Activated CD8-positive, alpha-beta T cell treated with anti-CD3 and anti-CD28 coated beads for 36 hours (primary cell): ENCODE data around the gene STIL. TPM values are rescaled to one million over a fixed set of nuclear protein-coding genes. Genes with fewer than 3 reads are reported as not detected.
"Not testable (repeated sequence)": the region's sequence is repeated elsewhere in the genome, so short reads cannot be mapped to it uniquely, and the experiment has no call there.

Experiments used
- ATAC-seq: fragments of 200-7000 bp; cut with Tn5 transposase; one replicate; pipeline ENCODE4 v1.10.0; 2021; ENCODE audit warnings: mild to moderate bottlenecking, moderate library complexity
- CTCF ChIA-PET: fragments of 350-600 bp; sonication (Branson Sonifier 250); formaldehyde crosslinking; loops from one replicate; lab custom pipeline; 2021; ENCODE audit warnings: antibody characterized with exemption; lab: Charles Lee
- POLR2A ChIA-PET: fragments of 350-600 bp; sonication (Branson Sonifier 250); formaldehyde crosslinking; loops from one replicate; lab custom pipeline; 2021; ENCODE audit warnings: antibody characterized with exemption; lab: Charles Lee
- DNase-seq: peaks from one replicate; pipeline ENCODE4 v3.0.0-alpha.2; 2020
- H3K27ac Mint-ChIP-seq: one replicate; pipeline ENCODE4 v1.8.0; 2021; ENCODE audit warnings: mild to moderate bottlenecking, mixed read lengths
- H3K27me3 Mint-ChIP-seq: one replicate; pipeline ENCODE4 v1.8.0; 2021; ENCODE audit warnings: mixed read lengths
- H3K36me3 Mint-ChIP-seq: one replicate; pipeline ENCODE4 v1.8.0; 2021; ENCODE audit warnings: low read depth, mixed read lengths
- H3K4me1 Mint-ChIP-seq: one replicate; pipeline ENCODE4 v1.8.0; 2021; ENCODE audit warnings: low read depth, mixed read lengths
- H3K4me3 Mint-ChIP-seq: one replicate; pipeline ENCODE4 v1.8.0; 2021; ENCODE audit warnings: mild to moderate bottlenecking, moderate library complexity, mixed read lengths
- H3K9me3 Mint-ChIP-seq: one replicate; pipeline ENCODE4 v1.8.0; 2021; ENCODE audit warnings: mixed read lengths
- intact Hi-C: fragments of 100-400 bp; cut with micrococcal nuclease; formaldehyde crosslinking; loops from one replicate; pipeline ENCODE4 v1.10.0; 2022
- total RNA-seq, 2 experiments: library from RNA; stranded (reverse); gene quantifications; one replicate each; pipeline ENCODE4 v1.2.3, GENCODE V29; 2021
- TF ChIP-seq, protein P1 (sequence below): fragments of 200-600 bp; IDR thresholded peaks from one replicate; pipeline ENCODE4 v1.8.0; 2022; ENCODE audit warnings: antibody characterized with exemption, mild to moderate bottlenecking

Gene STIL
- total RNA-seq, 2 experiments from 2014 or later, result 22.8 to 24.5 TPM

DNA sequence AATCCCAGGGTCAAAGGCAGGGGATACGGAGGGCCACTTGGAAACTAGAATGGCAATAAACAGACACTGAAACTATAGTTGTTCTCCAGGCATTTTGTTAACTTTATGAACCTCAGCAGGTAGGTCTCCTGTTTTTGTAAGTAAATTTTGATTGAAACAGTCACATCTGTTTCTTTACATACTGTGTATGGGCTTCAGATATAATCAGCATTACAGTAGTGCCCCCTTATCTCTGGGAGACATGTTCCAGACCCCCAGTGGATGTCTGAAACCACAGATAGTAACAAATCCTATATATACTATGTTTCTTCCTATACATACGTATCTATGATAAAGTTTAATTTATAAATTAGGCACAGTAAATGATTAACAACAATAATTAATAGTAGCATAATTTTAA, 11.5 kb downstream of the STIL start:
- CTCF ChIA-PET, result no interaction called here
- Mint-ChIP-seq H3K9me3 (no peaks in the 10 kb centered on the region), H3K27me3 (no peaks in the 10 kb centered on the region), H3K27ac (no peak overlapping the region), H3K4me1 (no peaks in the 10 kb centered on the region), H3K4me3 (no peak overlapping the region), H3K36me3 (peaks cover 39% of the 10 kb centered on the region)
- POLR2A ChIA-PET, result no interaction called here
- TF ChIP-seq, protein P1, sequence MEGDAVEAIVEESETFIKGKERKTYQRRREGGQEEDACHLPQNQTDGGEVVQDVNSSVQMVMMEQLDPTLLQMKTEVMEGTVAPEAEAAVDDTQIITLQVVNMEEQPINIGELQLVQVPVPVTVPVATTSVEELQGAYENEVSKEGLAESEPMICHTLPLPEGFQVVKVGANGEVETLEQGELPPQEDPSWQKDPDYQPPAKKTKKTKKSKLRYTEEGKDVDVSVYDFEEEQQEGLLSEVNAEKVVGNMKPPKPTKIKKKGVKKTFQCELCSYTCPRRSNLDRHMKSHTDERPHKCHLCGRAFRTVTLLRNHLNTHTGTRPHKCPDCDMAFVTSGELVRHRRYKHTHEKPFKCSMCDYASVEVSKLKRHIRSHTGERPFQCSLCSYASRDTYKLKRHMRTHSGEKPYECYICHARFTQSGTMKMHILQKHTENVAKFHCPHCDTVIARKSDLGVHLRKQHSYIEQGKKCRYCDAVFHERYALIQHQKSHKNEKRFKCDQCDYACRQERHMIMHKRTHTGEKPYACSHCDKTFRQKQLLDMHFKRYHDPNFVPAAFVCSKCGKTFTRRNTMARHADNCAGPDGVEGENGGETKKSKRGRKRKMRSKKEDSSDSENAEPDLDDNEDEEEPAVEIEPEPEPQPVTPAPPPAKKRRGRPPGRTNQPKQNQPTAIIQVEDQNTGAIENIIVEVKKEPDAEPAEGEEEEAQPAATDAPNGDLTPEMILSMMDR, result no peak
- DNase-seq, result no peak
- ATAC-seq, result no peak
- intact Hi-C loops, result no loop called here

DNA sequence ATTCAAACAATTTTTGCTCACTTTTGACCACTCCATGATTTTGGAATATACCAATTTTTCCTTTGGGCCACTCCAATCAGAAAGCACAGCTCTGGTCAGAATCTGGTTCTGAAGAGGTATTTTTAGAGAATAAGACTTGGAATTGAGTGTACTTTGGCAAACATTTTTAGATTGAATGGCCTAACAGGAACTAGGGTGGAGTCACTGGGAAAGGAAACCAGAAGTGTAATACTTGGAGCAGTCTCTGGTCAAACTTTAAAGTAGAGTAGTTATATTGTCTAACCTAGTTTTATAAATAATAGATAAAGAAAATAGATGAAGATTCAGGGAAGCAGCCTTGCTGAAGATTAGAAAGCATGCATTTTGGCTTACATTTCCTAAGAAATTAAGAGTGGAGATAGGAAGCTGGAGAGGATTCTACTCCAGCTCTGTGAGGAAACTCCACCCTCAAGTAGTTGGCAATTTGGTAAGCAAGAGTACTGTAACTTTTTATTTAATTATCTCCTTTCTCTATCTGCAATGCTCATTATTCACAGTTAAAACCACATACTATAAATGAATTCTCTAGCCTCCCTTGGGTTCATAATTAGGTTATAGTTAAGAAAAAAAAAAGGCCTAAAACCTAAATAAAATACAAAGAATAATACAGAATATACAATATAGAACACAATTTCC, 15.8 kb downstream of the STIL start:
- TF ChIP-seq, protein P1, result no peak
- intact Hi-C loops, result no loop called here
- H3K27ac Mint-ChIP-seq, result no peak overlapping the region
- ChIA-PET CTCF (no interaction called here), POLR2A (interaction anchor here (0.6 kb wide), 1 partner anchor 125 kb away, joined by 3 read pairs; no protein-coding TSS in a partner anchor)
- ATAC-seq (no peak), DNase-seq (no peak)
- H3K36me3 Mint-ChIP-seq, result peaks cover 29% of the 10 kb centered on the region
- H3K9me3 Mint-ChIP-seq, result no peaks in the 10 kb centered on the region
- H3K27me3 Mint-ChIP-seq, result no peaks in the 10 kb centered on the region
- H3K4me1 Mint-ChIP-seq, result no peaks in the 10 kb centered on the region
- no peak overlapping the region for H3K4me3 Mint-ChIP-seq

DNA sequence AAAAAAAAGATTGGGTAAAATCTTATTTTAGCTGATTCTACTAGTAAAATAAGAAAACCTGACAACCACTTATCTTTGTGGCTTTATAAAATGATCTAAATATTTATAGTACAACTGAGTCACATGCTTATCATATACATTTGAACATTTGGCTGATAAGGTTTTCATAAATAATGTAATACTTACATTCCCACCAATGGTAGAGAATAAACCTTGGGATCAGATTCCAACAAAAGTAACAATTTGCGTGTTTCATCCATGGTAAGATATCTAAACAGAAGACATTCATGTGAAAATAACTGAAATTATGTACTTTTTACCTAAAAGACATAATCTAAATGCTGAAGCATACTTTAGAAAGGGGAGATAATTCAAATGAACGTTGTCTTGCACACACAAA, 18.4 kb downstream of the STIL start:
- ATAC-seq (no peak), DNase-seq (no peak)
- Mint-ChIP-seq H3K4me1 (no peaks in the 10 kb centered on the region), H3K4me3 (no peak overlapping the region), H3K36me3 (peaks cover 17% of the 10 kb centered on the region), H3K9me3 (no peaks in the 10 kb centered on the region), H3K27me3 (no peaks in the 10 kb centered on the region), H3K27ac (no peak overlapping the region)
- intact Hi-C loops, result no loop called here
- ChIA-PET POLR2A (no interaction called here), CTCF (no interaction called here)
- TF ChIP-seq, protein P1, result no peak

DNA sequence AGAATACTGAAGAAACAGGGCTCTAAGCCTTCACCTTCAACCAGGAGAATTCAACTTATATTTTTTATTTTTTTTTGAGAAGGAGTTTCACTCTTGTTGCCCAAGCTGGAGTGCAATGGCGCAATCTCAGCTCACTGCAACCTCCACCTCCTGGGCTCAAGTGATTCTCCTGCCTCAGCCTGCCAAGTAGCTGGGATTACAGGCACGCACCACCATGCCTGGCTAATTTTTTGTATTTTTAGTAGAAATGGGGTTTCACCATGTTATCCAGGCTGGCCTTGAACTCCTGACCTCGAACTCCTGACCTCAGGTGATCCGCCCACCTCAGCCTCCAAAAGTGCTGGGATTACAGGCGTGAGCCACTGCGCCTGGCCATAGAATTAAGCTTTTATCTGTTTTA, 19.1 kb downstream of the STIL start:
- H3K9me3 Mint-ChIP-seq, intact Hi-C loops, POLR2A ChIA-PET, H3K4me1 Mint-ChIP-seq, H3K27me3 Mint-ChIP-seq, H3K27ac Mint-ChIP-seq, DNase-seq, ATAC-seq, H3K4me3 Mint-ChIP-seq: not testable (repeated sequence)
- CTCF ChIA-PET, result interaction anchor here (1.7 kb wide), 1 partner anchor 11 kb away, joined by 4 read pairs; no protein-coding TSS in a partner anchor
- H3K36me3 Mint-ChIP-seq, result peaks cover 15% of the 10 kb centered on the region

DNA sequence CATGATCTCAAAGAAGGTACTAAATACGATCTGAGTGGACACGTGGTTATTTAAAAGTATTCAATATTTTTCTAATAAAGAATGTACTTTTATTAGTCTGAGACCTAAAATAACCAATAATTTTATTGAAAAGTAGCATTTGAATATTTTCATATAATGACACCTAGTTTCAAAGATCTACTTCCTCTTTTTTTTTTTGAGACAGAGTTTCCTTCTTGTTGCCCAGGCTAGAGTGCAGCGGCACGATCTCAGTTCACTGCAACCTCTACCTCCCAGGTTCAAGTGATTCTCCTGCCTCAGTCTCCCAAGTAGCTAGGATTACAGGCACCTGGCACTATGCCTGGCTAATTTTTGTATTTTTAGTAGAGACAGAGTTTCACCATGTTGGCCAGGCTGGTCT, 25.8 kb downstream of the STIL start:
- H3K4me1 Mint-ChIP-seq, POLR2A ChIA-PET, H3K4me3 Mint-ChIP-seq, intact Hi-C loops, H3K9me3 Mint-ChIP-seq, DNase-seq, CTCF ChIA-PET, ATAC-seq, H3K27me3 Mint-ChIP-seq, H3K27ac Mint-ChIP-seq: not testable (repeated sequence)
- peaks cover 18% of the 10 kb centered on the region for H3K36me3 Mint-ChIP-seq

DNA sequence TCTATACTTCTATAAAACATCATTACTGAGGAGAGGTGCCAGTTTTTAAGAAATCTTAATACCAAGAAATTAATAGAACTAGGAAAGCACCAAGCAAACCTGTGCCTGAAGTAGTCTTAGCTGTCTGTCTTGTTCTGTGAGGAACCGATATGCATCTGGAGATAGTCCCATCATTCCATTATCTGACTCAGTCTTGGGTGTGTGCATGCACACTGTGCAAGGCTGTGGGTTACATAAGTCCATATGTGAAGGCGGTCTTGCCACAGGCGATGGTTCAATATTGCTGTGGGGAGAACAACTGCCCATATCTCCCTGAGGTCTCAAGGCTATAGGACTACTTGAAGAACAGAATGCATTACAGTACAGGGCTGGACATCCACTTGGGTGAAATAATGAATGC, 33.8 kb downstream of the STIL start:
- TF ChIP-seq, protein P1, result no peak
- H3K27ac Mint-ChIP-seq, result no peak overlapping the region
- CTCF ChIA-PET, result interaction anchor here (0.6 kb wide), 1 partner anchor 10 kb away, joined by 3 read pairs; no protein-coding TSS in a partner anchor

More for the DNA sequence above, 33.8 kb downstream of the STIL start:
- POLR2A ChIA-PET, result no interaction called here
- DNase-seq (no peak), ATAC-seq (no peak)
- no peaks in the 10 kb centered on the region for H3K9me3 Mint-ChIP-seq
- no peaks in the 10 kb centered on the region for H3K4me1 Mint-ChIP-seq
- H3K4me3 Mint-ChIP-seq, result no peak overlapping the region
- intact Hi-C loops, result no loop called here
- no peaks in the 10 kb centered on the region for H3K27me3 Mint-ChIP-seq
- H3K36me3 Mint-ChIP-seq, result peaks cover 21% of the 10 kb centered on the region
